ENCODE measurements around the gene KCNK18. TPM values are rescaled to one million over a fixed set of nuclear protein-coding genes. Genes with fewer than 3 reads are reported as not detected.

Gene KCNK18
- total RNA-seq, 3 donors from 2014 or later: not detected

- TF ChIP-seq CTCF (IDR thresholded peaks at IDR 0.05): no peak
- intact Hi-C loops (cut with DNase I, micrococcal nuclease): no loop called here
- Histone ChIP-seq H3K4me3 (no peak overlapping the region), H3K36me3 (ENCODE audit: low read depth) (no peaks in the 10 kb centered on the region), H3K4me1 (ENCODE audit: low read depth) (no peaks in the 10 kb centered on the region), H3K9me3 (no peaks in the 10 kb centered on the region)
- no peak for ATAC-seq
- DNase-seq: no peak
These were observed 49.8 kb downstream of the KCNK18 start for GRCh38 chr10:117246997-117247671.

- no peaks in the 10 kb centered on the region for H3K4me1 ChIP-seq (ENCODE audit: low read depth)
- H3K36me3 ChIP-seq (ENCODE audit: low read depth): no peaks in the 10 kb centered on the region
- H3K9me3 ChIP-seq: no peaks in the 10 kb centered on the region
- ATAC-seq (no peak), DNase-seq (no peak)
- intact Hi-C loops (cut with DNase I, micrococcal nuclease): no loop called here
- no peak for TF ChIP-seq CTCF (IDR thresholded peaks at IDR 0.05)
- no peak overlapping the region for H3K4me3 ChIP-seq
These were observed 51.6 kb downstream of the KCNK18 start for GRCh38 chr10:117248750-117249465.

- Histone ChIP-seq H3K4me3 (no peak overlapping the region), H3K9me3 (no peaks in the 10 kb centered on the region), H3K36me3 (ENCODE audit: low read depth) (no peaks in the 10 kb centered on the region), H3K4me1 (ENCODE audit: low read depth) (no peaks in the 10 kb centered on the region)
- TF ChIP-seq CTCF (IDR thresholded peaks at IDR 0.05): no peak
- intact Hi-C loops (cut with DNase I, micrococcal nuclease): no loop called here
- no peak for ATAC-seq
- DNase-seq: no peak
These were observed 52.3 kb downstream of the KCNK18 start for GRCh38 chr10:117249493-117250093.

- intact Hi-C loops (cut with DNase I, micrococcal nuclease): no loop called here
- no peaks in the 10 kb centered on the region for H3K4me1 ChIP-seq (ENCODE audit: low read depth)
- no peak overlapping the region for H3K4me3 ChIP-seq
- DNase-seq (no peak), ATAC-seq (no peak)
- no peak for TF ChIP-seq CTCF (IDR thresholded peaks at IDR 0.05)
- no peaks in the 10 kb centered on the region for H3K36me3 ChIP-seq (ENCODE audit: low read depth)
- H3K9me3 ChIP-seq: no peaks in the 10 kb centered on the region
These were observed 53.1 kb downstream of the KCNK18 start for GRCh38 chr10:117250411-117250810.

- intact Hi-C loops (cut with DNase I, micrococcal nuclease): no loop called here
- TF ChIP-seq CTCF (IDR thresholded peaks at IDR 0.05): no peak
- H3K36me3 ChIP-seq (ENCODE audit: low read depth): no peaks in the 10 kb centered on the region
- no peak overlapping the region for H3K4me3 ChIP-seq
- no peaks in the 10 kb centered on the region for H3K4me1 ChIP-seq (ENCODE audit: low read depth)
- H3K9me3 ChIP-seq: no peaks in the 10 kb centered on the region
- ATAC-seq (no peak), DNase-seq (no peak)
These were observed 56.6 kb downstream of the KCNK18 start for GRCh38 chr10:117253908-117254307.

All from mucosa of descending colon (tissue), 3 donors.